ENCODE data around the gene ABCG2.

Gene ABCG2

GRCh38 chr4:88158489-88159228 is at the start of gene ABCG2:
ABCG2 (minus strand) TSS chr4:88158639; CDS start chr4:88139995, 18,644 bp downstream.
- H3K4me1 Mint-ChIP-seq (ENCODE audit: low read depth): peaks cover 17% of the 10 kb centered on the region
- H3K4me3 Mint-ChIP-seq: peak within 1 kb of the TSS; percentile 78
- H3K9me3 Mint-ChIP-seq: no peaks in the 10 kb centered on the region
- H3K27me3 Mint-ChIP-seq: peaks cover 26% of the 10 kb centered on the region
- peak; percentile 70 for DNase-seq
- H3K36me3 Mint-ChIP-seq (ENCODE audit: low read depth): no peaks in the 10 kb centered on the region
- H3K27ac Mint-ChIP-seq: peak within 1 kb of the TSS; percentile 84

GRCh38 chr4:88208156-88208555 is 49.7 kb upstream of the ABCG2 start:
- Mint-ChIP-seq H3K27ac (no peak overlapping the region), H3K4me1 (ENCODE audit: low read depth) (no peaks in the 10 kb centered on the region), H3K27me3 (no peaks in the 10 kb centered on the region), H3K36me3 (ENCODE audit: low read depth) (no peaks in the 10 kb centered on the region), H3K9me3 (no peaks in the 10 kb centered on the region), H3K4me3 (no peak overlapping the region)
- no peak for DNase-seq

GRCh38 chr4:88207171-88207570 is 48.7 kb upstream of the ABCG2 start:
- Mint-ChIP-seq H3K36me3 (ENCODE audit: low read depth) (no peaks in the 10 kb centered on the region), H3K9me3 (no peaks in the 10 kb centered on the region), H3K27me3 (no peaks in the 10 kb centered on the region), H3K4me3 (no peak overlapping the region), H3K27ac (no peak overlapping the region), H3K4me1 (ENCODE audit: low read depth) (no peaks in the 10 kb centered on the region)
- no peak for DNase-seq

GRCh38 chr4:88204882-88205281 is 46.4 kb upstream of the ABCG2 start:
- no peak overlapping the region for H3K27ac Mint-ChIP-seq
- no peaks in the 10 kb centered on the region for H3K36me3 Mint-ChIP-seq (ENCODE audit: low read depth)
- H3K9me3 Mint-ChIP-seq: no peaks in the 10 kb centered on the region
- no peak overlapping the region for H3K4me3 Mint-ChIP-seq
- H3K4me1 Mint-ChIP-seq (ENCODE audit: low read depth): no peaks in the 10 kb centered on the region
- H3K27me3 Mint-ChIP-seq: no peaks in the 10 kb centered on the region
- no peak for DNase-seq

DNA sequence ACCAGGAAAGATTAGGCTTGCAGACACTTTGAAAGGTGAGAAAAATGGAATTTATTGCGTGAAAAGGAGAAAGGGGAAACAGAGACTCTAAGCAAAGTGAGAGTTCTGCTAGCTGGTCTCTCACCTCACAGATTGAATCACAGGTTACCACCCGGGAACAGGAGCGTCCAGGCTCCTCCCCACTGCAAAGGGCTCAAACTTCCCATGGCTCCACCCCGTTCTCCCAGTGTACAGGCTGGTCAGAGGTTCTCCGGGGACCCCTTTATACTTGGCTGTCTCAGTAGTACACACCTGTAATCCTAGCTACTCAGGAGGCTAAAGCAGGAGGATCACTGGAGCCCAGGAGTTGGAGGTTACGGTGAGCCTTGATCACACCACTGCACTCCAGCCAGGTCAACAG is 44.0 kb upstream of the ABCG2 start:
- no peak overlapping the region for H3K27ac Mint-ChIP-seq
- H3K27me3 Mint-ChIP-seq: no peaks in the 10 kb centered on the region
- no peaks in the 10 kb centered on the region for H3K4me1 Mint-ChIP-seq (ENCODE audit: low read depth)
- no peak for DNase-seq
- no peaks in the 10 kb centered on the region for H3K36me3 Mint-ChIP-seq (ENCODE audit: low read depth)
- H3K4me3 Mint-ChIP-seq: no peak overlapping the region
- H3K9me3 Mint-ChIP-seq: no peaks in the 10 kb centered on the region

DNA sequence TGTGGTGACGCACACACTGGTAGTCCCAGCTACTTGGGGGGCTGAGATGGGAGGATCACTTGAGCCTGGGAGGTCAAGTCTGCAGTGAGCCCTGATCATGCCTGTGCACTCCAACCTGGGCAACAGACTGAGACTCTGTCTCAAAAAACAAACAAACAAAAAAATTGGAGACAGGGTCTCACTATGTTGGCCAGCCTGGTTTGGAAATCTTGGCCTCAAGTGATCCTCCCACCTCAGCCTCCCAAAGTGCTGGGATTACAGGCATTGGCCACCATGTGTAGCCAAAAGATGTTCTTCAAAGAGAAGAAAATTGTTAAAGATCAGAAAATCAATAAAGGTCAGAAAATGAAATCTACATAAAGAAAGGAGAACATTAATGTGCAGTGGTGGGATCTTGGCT is 41.7 kb upstream of the ABCG2 start:
- DNase-seq: no peak
- H3K4me3 Mint-ChIP-seq: no peak overlapping the region
- H3K27ac Mint-ChIP-seq: no peak overlapping the region
- peaks cover 14% of the 10 kb centered on the region for H3K4me1 Mint-ChIP-seq (ENCODE audit: low read depth)
- H3K27me3 Mint-ChIP-seq: no peaks in the 10 kb centered on the region
- no peaks in the 10 kb centered on the region for H3K36me3 Mint-ChIP-seq (ENCODE audit: low read depth)
- no peaks in the 10 kb centered on the region for H3K9me3 Mint-ChIP-seq

DNA sequence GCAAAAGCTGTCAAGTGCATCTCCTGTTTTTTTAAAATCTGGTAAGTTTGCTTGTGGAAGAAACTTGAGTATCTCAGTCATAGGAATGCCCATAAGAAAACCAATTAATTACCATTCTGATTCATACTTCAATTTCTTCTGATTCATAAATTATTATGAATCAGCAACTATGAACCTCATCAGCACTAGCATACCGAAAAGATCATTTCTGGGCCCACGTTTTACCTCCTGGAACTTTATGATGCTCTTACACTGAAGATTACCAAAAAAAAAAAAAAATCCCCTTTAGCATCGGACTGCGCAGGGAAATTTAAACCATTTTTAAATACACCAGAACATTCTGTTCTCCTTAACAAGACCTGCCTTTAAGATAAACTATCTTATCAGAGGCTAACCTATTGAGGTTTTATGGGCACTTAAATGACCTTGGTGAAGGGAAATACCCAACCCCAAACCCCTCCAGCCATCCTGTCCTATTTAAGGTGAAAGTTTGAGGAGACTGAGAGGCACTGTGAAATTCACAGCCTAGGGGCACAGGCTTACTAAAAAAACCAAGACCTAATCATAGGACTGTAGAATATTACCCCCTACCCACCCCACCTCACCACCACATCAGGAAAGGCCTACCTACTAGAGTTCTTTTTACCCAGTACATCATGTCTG is 38.2 kb upstream of the ABCG2 start:
- Mint-ChIP-seq H3K9me3 (no peaks in the 10 kb centered on the region), H3K36me3 (ENCODE audit: low read depth) (no peaks in the 10 kb centered on the region), H3K27ac (peak overlapping the region; percentile 67), H3K4me1 (ENCODE audit: low read depth) (peaks cover 14% of the 10 kb centered on the region), H3K27me3 (no peaks in the 10 kb centered on the region), H3K4me3 (no peak overlapping the region)
- DNase-seq: no peak

DNA sequence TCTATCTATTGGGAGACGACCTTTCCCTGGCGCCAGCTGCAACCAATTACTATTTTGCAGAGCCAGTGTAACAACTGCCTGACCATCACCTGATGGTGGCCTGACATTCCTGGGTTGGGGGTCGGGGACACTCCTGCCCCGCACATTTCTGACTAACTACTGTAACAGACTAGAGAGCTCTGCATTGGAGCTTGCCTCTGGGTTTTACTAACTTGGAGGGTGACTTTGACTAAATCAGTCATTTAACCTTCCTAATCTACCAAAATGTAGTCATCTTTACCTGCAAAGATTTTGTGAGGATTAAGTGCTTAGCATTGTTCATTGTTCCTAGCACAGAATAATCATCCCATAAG is 37.5 kb upstream of the ABCG2 start:
- no peak for DNase-seq
- H3K9me3 Mint-ChIP-seq: no peaks in the 10 kb centered on the region
- no peaks in the 10 kb centered on the region for H3K36me3 Mint-ChIP-seq (ENCODE audit: low read depth)
- peaks cover 14% of the 10 kb centered on the region for H3K4me1 Mint-ChIP-seq (ENCODE audit: low read depth)
- no peaks in the 10 kb centered on the region for H3K27me3 Mint-ChIP-seq
- H3K4me3 Mint-ChIP-seq: no peak overlapping the region
- peak overlapping the region; percentile 67 for H3K27ac Mint-ChIP-seq

- Mint-ChIP-seq H3K9me3 (no peaks in the 10 kb centered on the region), H3K27me3 (no peaks in the 10 kb centered on the region), H3K4me3 (no peak overlapping the region), H3K4me1 (ENCODE audit: low read depth) (peaks cover 14% of the 10 kb centered on the region), H3K36me3 (ENCODE audit: low read depth) (no peaks in the 10 kb centered on the region), H3K27ac (no peak overlapping the region)
- no peak for DNase-seq
These were observed 37.0 kb upstream of the ABCG2 start for GRCh38 chr4:88195328-88196012.

DNA sequence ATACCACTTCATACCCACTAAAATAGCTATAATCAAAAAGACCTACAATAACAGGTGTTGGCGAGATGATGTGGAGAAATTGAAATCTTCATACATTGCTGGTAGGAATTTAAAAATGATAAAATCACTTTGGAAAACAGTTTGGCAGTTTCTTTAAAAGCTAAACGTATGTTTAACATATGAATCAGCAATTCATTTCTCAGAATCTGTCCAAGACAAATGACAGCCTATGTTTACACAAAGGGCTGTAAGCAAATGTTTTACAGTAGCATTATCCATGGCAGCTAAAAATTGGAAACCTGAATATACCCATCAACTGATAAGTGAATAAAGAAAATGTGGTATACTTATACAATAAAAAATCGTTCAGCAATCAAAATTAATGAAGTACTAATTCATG is 33.0 kb upstream of the ABCG2 start:
- Mint-ChIP-seq H3K27me3 (no peaks in the 10 kb centered on the region), H3K9me3 (no peaks in the 10 kb centered on the region), H3K4me3 (no peak overlapping the region), H3K4me1 (ENCODE audit: low read depth) (peaks cover 15% of the 10 kb centered on the region), H3K27ac (no peak overlapping the region), H3K36me3 (ENCODE audit: low read depth) (no peaks in the 10 kb centered on the region)
- no peak for DNase-seq

DNA sequence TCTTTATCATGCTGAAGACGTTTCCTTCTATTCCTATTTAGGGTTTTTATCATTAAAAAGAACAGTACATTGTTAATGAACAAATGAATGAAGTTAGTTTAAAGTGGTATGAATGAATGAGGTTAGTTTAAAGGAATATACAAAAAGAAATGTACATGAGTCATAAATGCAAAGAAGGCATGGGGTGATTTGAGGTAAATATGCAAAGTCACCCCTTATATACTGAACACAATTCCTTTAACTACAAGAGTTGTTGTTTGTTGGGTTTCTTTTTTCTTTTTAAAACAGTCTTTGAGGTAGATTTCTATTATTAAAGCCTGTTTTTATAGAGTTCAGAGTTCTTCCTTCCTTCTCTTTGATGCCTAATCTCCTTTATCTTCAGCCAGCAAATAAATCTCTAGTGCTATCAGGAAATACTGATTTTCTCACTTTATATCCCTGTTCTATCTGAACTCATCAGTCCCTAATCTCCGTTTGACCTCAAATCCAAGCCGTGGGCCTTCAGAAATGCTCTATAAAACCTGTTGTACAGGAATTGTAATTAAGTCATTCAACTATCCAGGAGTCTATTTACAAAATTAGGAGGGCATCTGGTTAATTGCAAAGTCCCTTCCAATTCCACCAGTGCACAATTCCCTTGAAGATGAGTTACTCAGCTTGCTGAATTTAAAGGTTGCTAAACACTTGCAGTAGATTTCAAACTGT is 31.6 kb upstream of the ABCG2 start:
- Mint-ChIP-seq H3K27ac (no peak overlapping the region), H3K27me3 (no peaks in the 10 kb centered on the region), H3K36me3 (ENCODE audit: low read depth) (no peaks in the 10 kb centered on the region), H3K4me1 (ENCODE audit: low read depth) (peaks cover 7% of the 10 kb centered on the region), H3K4me3 (no peak overlapping the region), H3K9me3 (no peaks in the 10 kb centered on the region)
- no peak for DNase-seq

DNA sequence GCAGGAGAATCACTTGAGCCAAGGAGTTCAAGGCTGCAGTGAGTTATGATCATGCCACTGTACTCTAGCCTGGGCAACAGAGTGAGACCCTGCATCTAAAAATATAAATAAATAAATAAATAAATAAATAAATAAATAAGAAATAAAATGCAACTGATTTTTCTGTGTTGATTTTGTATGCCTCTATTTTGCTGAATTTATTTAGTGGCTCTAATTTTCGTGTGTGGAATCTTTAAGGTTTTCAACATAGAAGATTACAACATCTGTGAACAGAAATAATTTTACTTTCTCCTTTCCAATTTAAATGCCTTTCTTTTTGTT is 30.9 kb upstream of the ABCG2 start:
- no peak for DNase-seq
- no peak overlapping the region for H3K4me3 Mint-ChIP-seq
- peaks cover 7% of the 10 kb centered on the region for H3K4me1 Mint-ChIP-seq (ENCODE audit: low read depth)
- peaks cover 2% of the 10 kb centered on the region for H3K27me3 Mint-ChIP-seq
- H3K27ac Mint-ChIP-seq: no peak overlapping the region
- no peaks in the 10 kb centered on the region for H3K9me3 Mint-ChIP-seq
- no peaks in the 10 kb centered on the region for H3K36me3 Mint-ChIP-seq (ENCODE audit: low read depth)

- H3K27ac Mint-ChIP-seq: no peak overlapping the region
- H3K9me3 Mint-ChIP-seq: no peaks in the 10 kb centered on the region
- H3K36me3 Mint-ChIP-seq (ENCODE audit: low read depth): no peaks in the 10 kb centered on the region
- H3K4me3 Mint-ChIP-seq: no peak overlapping the region
- H3K27me3 Mint-ChIP-seq: peaks cover 2% of the 10 kb centered on the region
- H3K4me1 Mint-ChIP-seq (ENCODE audit: low read depth): peaks cover 7% of the 10 kb centered on the region
- DNase-seq: no peak
These were observed 30.4 kb upstream of the ABCG2 start for GRCh38 chr4:88188738-88189417.

- Mint-ChIP-seq H3K9me3 (no peaks in the 10 kb centered on the region), H3K27ac (no peak overlapping the region), H3K36me3 (ENCODE audit: low read depth) (no peaks in the 10 kb centered on the region), H3K4me1 (ENCODE audit: low read depth) (peaks cover 10% of the 10 kb centered on the region), H3K4me3 (no peak overlapping the region), H3K27me3 (peaks cover 2% of the 10 kb centered on the region)
- no peak for DNase-seq
These were observed 29.3 kb upstream of the ABCG2 start for GRCh38 chr4:88187766-88188165.
